HG03025 (cell line): ENCODE data around the gene NOTO.
"Not testable (repeated sequence)": the region's sequence is repeated elsewhere in the genome, so short reads cannot be mapped to it uniquely, and the experiment has no call there.

Experiments
- ATAC-seq: cut with Tn5 transposase; IDR thresholded peaks from one replicate; pipeline ENCODE4 v1.9.1; 2021; ENCODE audit warnings: mild to moderate bottlenecking, moderate library complexity; ENCODE audit not compliant: unreplicated experiment, low FRiP score

NOTO gene

GRCh38 chr2:73202156-73203054 is at the start of gene NOTO:
Gene NOTO (plus strand): TSS chr2:73202574. CDS start chr2:73202667, 93 bp downstream.
- ATAC-seq = no peak

DNA sequence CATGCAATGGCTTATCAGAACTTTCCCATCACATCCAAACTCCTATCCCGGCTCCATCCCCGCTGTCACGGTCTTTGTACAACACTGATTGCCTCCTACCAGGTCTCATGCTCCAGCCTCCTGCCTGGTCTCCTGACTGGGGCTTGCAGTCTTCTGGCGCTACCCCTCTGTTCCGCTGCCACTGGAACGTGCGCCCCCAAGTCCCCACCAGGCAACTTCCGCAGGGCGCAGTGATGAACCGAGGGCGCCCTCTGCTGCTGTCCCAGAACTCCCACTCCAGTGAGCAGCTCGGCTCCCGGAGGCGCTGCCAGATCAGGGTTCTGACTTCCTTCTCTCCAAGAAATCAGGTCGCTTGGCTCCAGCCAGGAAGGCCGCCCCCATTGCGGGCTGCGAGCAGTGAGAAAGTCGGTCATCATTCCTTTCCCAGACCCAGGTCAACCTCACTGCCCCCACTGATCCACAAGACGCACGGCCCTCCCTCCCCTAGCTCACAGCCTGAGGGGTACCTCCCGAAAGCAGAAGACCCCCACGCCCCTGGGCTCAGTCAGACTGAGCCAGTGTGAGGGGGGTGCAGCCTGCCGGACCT is 45.7 kb upstream of the NOTO start:
- no peak for ATAC-seq

DNA sequence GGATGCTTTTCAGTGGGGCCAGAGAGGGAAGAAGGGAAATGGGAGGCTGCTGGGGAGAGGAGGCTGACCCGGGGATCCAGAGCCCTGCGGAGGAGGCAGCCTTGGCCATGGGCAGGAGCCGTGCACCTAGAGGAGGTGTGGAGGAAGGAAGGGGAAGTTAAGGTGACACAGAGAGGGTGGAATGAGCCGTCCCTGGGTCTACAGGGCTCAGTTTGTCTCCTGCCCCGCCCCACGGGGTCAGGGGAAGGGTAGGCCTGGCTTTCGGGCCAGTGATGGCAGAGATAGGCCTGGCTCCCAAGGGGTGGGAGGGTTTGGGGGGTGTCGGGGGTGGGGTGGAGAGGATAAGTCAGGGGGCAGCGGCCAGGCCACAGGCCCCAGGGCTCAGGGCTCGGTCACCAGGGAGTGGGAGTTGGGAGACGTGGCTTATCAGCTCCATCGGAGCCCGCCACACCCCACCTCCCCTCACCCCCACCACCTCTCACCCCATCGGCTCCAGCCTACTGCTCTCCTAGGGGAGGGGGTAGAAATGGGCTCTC is 39.5 kb upstream of the NOTO start:
- ATAC-seq = no peak

DNA sequence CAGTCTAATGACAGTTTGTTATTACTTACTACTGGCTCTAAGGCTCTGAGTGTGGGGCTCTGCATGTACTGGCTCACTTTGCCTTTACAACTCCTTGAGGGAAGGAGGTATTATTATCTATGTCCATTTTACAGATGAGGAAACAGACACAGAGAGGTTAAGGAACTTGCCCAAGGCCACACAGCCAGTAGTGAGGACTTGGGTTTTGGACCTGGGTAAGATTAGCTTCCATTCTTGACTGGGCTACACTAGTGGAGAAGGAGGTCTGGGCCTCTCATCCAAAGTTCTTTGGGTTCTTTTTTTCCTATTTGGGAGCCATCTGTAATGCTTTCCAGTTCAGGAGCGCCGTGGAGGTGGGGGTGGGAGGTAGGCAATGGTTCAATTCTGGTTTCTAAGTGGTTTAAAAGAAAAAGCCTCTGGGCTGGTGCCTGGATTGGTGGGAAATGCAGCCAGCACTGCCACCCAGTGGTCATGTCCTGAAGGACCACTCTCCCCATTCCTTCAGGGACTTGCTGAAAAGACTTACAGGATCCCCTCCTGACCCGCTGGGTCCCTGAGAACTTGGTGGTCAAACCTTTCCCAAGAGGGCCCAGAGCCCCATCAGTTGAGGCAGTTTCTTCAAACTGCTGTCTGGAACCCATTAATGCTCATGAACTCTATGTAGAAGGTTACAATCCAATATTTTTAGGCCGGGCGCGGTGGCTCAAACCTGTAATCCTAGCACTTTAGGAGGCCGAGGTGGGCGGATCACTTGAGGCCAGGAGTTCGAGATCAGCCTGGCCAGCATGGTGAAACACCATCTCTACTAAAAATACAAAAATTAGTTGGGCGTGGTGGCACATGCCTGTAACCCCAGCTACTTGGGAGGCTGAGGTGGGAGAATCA is 38.6 kb upstream of the NOTO start:
- peak; percentile 69 for ATAC-seq

- ATAC-seq = not testable (repeated sequence)
Measured at GRCh38 chr2:73165978-73166377, 36.4 kb upstream of the NOTO start.

DNA sequence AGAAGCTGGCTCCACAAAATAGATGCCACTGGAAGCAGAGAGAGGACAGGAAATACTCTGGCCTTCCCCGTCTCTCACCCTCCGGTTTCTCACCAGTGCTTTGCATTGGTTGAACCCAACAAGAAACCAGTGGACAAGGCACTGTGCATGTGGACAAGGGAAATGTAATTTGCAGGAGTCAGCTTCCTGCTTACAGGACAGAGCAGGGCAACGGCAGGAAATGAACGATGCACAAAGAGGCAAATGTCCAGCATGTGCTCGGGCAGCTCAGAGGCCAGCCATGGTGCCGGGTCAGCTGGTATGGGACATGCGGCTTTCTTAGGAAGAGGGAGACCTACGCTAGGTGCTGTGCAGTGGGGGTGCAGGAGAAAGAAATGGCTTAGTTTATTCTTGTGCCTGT is 35.6 kb upstream of the NOTO start:
- ATAC-seq = not testable (repeated sequence)

GRCh38 chr2:73168348-73168747 is 34.0 kb upstream of the NOTO start:
- not testable (repeated sequence) for ATAC-seq

- ATAC-seq = not testable (repeated sequence)
Measured at GRCh38 chr2:73170341-73170740, 32.0 kb upstream of the NOTO start.

DNA sequence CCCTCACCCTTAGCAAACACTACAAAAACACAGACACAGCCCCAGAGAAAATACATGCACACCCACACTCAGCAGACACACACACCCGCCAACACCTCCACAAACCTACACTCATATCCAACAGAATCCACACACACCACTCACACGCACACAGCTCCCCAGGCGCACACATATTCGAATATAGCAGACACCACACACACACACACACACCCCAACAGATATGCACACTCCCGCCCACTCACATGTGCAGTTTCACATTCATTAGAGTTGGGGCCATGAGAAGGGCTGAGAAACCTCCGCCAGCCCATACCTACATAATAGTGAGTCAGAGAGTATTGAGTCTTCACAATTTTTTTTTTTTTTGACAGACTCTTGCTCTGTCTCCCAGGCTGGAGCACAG is 29.4 kb upstream of the NOTO start:
- peak; percentile 60 for ATAC-seq

GRCh38 chr2:73173781-73174180 is 28.6 kb upstream of the NOTO start:
- no peak for ATAC-seq

DNA sequence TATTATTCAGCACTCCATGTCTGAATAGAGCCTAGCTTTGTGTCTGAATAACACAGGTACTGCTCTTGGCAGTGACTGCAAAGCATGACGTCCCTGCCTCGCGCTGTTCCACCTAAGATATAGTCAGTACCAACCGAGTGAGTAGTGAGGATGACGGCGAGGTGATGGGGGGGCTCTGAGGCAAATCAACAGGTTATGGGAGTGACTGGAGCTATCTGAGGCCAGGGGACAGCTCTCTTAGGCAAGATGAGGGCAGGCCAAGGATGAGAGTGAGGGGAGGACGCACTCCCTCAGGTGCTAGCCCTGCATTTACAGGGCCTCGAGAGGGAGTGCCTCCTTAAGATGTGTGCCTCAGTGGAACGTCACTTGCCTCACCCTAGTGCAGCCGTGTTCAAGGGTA is 28.1 kb upstream of the NOTO start:
- ATAC-seq = no peak

- no peak for ATAC-seq
Measured at GRCh38 chr2:73174941-73175662, 27.3 kb upstream of the NOTO start.

- ATAC-seq = peak; percentile 34
Measured at GRCh38 chr2:73175663-73176204, 26.6 kb upstream of the NOTO start.

DNA sequence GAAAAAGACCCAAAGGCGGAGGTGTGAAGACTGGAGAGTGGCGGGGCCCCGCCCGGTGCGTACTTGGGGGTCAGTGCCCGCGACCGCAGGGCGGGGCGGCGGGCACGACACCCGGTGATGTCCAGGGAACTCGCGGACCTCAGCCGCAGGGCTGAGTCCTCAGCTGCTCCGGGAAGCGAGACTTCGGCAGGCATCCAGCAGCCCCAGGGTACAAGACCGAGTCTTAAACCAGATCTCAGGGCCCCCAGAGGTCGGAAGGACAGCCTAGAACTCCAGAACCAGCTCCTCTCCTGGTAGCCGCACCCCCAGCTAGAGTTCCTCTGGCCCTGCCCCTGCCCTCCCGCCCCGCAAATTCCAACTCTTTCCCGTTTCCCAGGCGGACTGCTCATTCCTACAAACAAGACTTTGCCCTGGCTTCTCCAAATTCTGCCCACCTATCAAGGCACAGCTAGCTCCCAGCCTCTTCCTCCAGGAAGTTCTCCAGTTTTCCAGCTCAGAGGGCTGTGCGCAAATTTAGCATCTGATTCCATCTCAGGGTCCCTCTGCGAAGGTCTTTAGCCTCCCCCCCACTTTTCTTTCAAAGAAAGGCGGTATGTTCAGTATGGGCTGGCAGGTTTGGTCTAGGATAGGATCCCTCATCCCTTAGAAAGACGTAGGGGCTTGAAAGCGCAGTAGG is 26.0 kb upstream of the NOTO start:
- no peak for ATAC-seq

GRCh38 chr2:73176881-73177644 is 25.3 kb upstream of the NOTO start:
- peak; percentile 70 for ATAC-seq

GRCh38 chr2:73177645-73178255 is 24.6 kb upstream of the NOTO start:
- no peak for ATAC-seq

GRCh38 chr2:73185965-73186364 is 16.4 kb upstream of the NOTO start:
- ATAC-seq = no peak

DNA sequence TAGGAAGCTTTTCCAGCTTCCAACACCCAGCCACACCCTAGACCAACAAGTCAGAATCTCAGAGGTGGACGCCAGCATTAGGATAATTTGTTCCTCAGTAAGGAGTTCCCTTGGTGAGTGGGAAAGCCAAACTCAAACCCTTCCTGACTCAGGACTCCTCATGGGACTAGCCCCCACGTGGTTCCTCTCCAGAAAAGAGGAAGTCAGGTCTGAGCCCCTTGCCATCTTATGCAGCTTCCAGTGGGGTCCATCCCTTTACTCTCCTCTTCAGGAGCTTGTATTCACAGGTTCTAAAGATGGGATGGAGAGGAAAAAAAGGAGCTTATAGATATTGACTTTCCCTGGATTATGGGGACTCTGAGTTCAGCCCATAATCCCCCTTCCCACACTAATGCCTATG is 14.8 kb upstream of the NOTO start:
- ATAC-seq = no peak
